Fibroblast of upper back skin (primary cell): Measurements from ENCODE around the gene HYKK.
"Not testable (repeated sequence)": the region's sequence is repeated elsewhere in the genome, so short reads cannot be mapped to it uniquely, and the experiment has no call there.

Experiments
- DNase-seq: peaks from one replicate; pipeline ENCODE4 v3.0.0-alpha.2; 2013

The HYKK gene

DNA sequence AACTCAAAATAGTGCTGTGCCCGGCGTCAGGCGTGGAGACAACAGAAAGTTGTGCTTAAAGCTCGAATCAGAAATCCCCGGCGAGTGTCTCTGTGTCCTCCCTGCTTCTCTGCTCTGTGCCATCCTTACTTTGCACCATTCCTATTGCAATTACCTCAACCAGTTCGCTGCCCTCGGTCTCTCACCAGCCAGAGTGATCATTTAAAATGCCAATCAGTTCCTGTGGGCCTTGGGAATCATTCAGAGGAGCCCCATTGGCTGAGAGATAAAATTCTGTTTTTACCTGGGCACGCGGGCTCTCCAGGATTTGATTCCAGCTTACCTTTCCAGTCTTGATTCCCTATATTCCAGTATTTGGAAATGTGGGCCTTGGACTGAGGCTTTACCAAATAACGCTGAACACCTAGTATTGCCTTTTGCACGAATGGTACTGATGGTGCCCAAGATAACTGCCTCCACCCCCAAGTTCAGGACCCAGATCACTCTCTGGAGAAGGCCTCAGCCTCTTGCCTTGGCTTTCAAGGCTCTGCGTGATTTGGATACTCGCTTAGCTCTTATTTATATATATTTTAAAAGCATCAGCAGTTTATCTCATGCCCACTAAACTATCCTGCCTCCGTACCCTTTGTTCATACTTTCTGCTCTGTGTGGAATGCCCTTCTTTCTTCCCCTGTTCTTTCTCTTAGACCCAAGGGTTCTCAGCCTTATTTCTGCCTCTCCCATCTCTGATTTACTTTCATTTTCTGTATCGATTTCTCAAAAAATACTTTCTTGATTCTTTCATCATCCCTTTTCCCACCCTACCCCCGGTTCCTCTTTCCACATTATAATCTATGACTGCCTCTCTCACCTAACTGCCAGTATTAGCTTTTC, 33.7 kb downstream of the HYKK start:
- peak; percentile 17 for DNase-seq

GRCh38 chr15:78541744-78542034, 34.3 kb downstream of the HYKK start:
- DNase-seq, result no peak

DNA sequence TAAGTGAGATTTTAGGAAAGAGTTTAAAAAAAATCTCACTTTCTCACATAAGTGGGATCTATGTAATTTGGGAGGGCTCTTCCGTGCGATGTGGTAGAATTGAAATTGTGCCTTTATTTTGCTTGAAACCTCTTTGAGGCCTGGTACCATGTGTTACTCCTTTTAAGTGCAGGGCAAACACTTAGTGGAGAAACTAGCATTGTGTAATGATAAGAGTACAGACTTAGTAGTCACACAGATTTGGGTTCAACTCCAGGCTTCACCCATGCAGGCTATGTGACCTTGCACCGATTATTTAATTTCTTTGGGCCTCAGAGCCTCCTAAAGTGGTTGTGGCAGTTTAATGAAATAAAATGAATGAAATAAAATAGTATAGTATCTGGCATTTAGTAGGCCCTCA, 35.3 kb downstream of the HYKK start:
- no peak for DNase-seq

DNA sequence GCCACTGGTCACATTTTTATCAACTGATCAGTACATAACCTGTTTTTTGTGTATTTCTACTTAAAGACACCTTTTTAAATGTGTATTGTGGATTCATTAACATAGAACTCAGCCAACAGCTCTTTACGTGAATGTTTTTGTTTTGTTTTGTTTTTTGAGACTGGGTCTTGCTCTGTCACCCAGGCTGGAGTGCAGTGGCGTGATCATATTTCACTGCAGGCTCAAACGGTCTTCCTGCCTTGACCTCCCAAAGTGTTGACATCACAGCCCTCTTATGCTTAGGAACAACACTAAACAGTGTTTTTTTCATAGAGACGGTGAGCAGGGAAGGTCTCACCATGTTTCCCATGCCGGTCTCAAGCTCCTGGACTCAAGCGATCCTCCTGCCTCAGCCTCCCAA, 42.8 kb downstream of the HYKK start:
- no peak for DNase-seq

GRCh38 chr15:78550815-78551214, 43.4 kb downstream of the HYKK start:
- no peak for DNase-seq

DNA sequence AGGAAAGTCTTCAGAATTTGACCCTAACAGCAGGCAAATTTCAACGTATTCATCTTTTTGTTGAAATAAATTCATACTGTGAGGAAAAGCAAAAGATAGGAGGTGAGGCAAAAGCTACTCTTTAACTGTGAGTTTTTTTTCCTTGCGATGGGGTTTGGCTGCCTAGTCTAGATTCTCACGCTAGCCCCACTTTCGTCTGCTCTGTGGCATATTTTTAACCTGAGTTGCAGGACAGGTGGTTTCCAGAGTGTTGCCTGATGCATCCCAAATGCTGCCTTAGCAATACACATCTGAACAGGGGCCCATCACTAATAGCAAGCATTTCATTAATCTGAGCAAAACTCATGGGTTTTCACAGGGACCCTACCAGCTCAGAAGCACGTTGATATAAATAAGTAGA, 44.5 kb downstream of the HYKK start:
- no peak for DNase-seq

GRCh38 chr15:78552597-78552996, 45.2 kb downstream of the HYKK start:
- no peak for DNase-seq

DNA sequence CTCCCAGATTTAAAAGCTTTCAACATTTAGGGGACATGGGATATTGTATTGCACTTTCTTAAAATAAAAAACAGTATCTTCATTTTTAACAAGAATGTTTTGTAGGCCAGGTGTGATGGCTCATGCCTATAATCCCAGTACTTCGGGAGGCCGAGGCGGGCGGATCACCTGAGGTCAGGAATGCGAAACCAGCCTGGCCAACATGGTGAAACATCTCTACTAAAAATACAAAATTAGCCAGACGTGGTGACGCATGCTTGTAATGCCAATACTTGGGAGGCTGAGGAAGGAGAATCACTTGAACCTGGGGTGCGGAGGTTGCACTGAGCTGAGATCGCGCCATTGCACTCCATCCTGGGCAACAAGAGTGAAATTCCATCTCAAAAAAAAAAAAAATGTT, 52.8 kb downstream of the HYKK start:
- DNase-seq, result not testable (repeated sequence)

DNA sequence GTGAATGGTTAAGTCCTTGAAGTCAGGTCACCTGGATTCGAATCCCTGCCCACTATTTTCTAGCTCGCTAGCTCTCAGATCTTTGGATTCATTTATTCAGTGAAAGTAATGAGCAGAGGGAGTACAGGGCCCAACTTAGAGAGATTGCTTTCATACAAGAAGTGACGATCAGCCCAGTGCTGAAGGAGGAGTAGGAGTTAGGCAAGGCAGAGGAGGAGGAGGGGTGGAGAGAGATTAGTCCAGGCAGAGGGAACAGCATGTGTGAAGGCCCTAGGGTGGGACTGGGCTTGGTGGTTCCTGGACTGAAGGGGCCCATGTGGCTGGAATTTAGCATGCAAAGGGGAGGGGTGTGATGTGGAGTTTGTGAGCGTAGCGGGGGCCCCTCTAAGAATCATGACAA, 54.1 kb downstream of the HYKK start:
- DNase-seq, result no peak

- DNase-seq, result no peak
Measured at GRCh38 chr15:78563092-78563491, 55.7 kb downstream of the HYKK start.

- no peak for DNase-seq
Measured at GRCh38 chr15:78564743-78565096, 57.3 kb downstream of the HYKK start.

- DNase-seq, result peak; percentile 80
Measured at GRCh38 chr15:78565097-78565950, 57.9 kb downstream of the HYKK start, which contains the start of gene CHRNA5. Gene CHRNA5 (plus strand): TSS chr15:78565520. CDS start chr15:78565720, 200 bp downstream.

DNA sequence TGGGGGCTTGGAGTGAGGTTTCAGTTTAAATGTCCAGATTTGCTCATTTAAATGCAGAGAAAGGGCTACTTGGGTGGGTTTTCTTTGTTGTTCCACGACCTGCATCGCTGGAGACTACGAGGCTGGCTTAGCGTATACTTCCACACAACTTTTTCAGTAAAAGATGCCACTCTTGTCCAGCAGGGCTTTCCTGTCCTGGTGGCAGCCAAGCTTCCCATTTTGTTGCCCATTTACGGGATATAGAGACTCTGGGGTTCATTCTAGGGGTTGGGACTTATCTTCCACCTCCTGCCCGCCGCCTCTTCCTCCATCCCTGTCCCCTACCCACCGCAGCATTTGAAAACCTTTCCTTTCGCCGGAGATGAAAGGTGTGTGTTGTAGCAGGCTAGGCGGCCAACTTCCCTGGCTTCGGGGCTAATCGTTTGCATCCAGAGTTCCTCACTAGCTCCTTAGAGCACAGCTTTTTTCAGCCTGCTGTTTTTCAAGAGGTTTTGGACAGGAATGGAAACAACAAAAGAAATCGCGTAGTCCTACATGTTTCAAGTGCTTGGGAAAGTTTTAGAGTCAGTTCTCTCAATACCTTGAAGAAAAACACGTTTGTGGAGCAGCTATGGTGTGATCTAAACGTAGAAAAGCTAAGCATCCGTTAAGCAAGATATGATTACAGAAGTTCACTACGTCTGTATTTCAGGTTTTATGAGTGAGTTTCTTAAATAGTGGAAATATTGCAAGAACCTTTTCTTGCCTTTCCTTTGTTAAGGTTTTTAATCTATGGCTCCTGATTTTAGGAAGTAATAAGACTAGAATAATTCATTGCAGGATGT, 58.8 kb downstream of the HYKK start:
- DNase-seq, result peak; percentile 20

DNA sequence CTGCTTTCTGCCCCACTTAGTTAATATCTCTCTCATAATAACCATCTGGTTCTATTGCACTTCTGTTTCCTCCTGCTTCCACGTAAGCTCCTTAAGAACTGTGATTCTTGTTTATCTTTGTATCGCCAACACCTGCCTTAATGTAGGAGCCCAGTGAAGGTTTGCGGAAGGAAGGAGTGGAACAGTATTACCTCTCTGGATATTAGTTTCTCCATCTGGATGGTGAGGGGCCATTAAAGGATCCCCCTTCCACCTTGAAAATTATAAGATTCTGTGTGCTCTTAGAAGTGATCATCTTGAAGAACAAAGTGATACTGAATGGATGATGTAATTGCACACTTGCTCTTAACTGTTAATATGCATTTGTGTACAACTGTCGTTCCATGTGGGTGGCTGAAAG, 60.2 kb downstream of the HYKK start:
- no peak for DNase-seq

DNA sequence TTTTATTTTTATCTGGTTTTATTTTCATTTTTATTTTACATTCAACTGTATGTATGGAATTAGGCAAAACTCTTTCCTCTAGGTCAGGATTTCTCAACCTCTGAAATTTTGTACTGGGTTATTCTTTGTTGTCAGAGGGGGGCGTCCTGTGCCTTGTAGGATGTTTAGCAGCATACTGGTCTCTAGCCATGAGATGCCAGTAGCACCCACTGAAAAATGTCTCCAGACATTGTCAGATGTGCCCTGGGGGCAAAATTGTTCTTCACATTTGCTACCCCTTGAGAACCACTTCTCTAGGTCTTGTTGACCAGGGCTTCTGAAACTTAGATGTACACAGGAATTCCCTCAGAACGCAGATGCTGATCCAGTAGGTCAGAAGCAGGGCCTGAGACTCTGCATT, 63.3 kb downstream of the HYKK start:
- no peak for DNase-seq

GRCh38 chr15:78571382-78571781, 64.0 kb downstream of the HYKK start:
- no peak for DNase-seq

DNA sequence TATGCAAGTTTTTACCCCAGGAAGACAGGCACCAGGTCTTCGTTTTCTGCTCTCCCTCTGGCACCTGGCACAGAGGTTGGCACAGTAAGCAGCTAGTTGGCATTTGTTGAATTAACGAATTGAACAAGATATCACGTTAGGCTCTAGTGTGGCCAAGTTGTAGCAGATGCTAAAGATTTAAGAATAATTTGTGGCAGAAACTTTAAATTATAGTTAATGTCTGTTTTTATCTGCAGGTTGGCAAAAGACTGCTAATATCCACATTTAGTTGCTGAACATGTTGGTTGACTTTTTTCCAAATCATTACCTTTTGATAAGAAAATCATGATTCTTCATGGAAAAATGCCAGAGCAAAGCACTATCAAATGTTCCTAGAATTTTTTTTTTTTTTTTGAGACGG, 66.0 kb downstream of the HYKK start:
- DNase-seq, result no peak

- no peak for DNase-seq
Measured at GRCh38 chr15:78574944-78575343, 67.6 kb downstream of the HYKK start.
